ENCODE data around the gene OTUD5. TPM values are rescaled to one million over a fixed set of nuclear protein-coding genes. Genes with fewer than 3 reads are reported as not detected.
A peak's percentile ranks its signal among the peaks of the same experiment; 100 is the strongest.
"Not testable (repeated sequence)": the region's sequence is repeated elsewhere in the genome, so short reads cannot be mapped to it uniquely, and the experiment has no call there.

The OTUD5 gene
- total RNA-seq, 2 donors from 2014 or later: 50.3 to 56.5 TPM

GRCh38 chrX:48891402-48892288, 65.8 kb downstream of the OTUD5 start:
- Histone ChIP-seq H3K9ac (ENCODE audit: extremely low read depth, low read length, poor library complexity, severe bottlenecking) (no peak overlapping the region), H3K4me1 (ENCODE audit: control insufficient read depth, insufficient read depth, low read length) (no peaks in the 10 kb centered on the region), H3K4me3 (ENCODE audit: low read length) (peak overlapping the region; percentile 69), H3K36me3 (ENCODE audit: control insufficient read depth, insufficient read depth, low read length) (peaks cover 8% of the 10 kb centered on the region), H3K27ac (ENCODE audit: low read depth, low read length) (no peak overlapping the region), H3K9me3 (ENCODE audit: control insufficient read depth, low read length) (no peaks in the 10 kb centered on the region), H3K27me3 (ENCODE audit: control insufficient read depth, insufficient read depth, low read length, poor library complexity, severe bottlenecking) (no peaks in the 10 kb centered on the region)
- WGBS, 2 experiments (ENCODE audit: insufficient coverage in 1 of 2, insufficient read length in 1 of 2): 7 to 14% methylated on average over 6 to 49 of the region's 68 CpGs
- Mint-ChIP-seq H3K36me3 (ENCODE audit: low read depth) (peaks cover 12% of the 10 kb centered on the region), H3K27ac (no peak overlapping the region), H3K4me1 (no peaks in the 10 kb centered on the region), H3K9me3 (peaks cover 63% of the 10 kb centered on the region), H3K27me3 (ENCODE audit: insufficient read depth) (peaks cover 3% of the 10 kb centered on the region), H3K4me3 (peak overlapping the region; percentile 59)
- DNase-seq: peak; percentile 92
- peak; percentile 64 for TF ChIP-seq CTCF (conservative IDR thresholded peaks at IDR 0.05)

GRCh38 chrX:48890934-48891401, 66.4 kb downstream of the OTUD5 start:
- Mint-ChIP-seq H3K4me3 (peak overlapping the region; percentile 59), H3K36me3 (ENCODE audit: low read depth) (peaks cover 8% of the 10 kb centered on the region), H3K4me1 (no peaks in the 10 kb centered on the region), H3K9me3 (peaks cover 64% of the 10 kb centered on the region), H3K27me3 (ENCODE audit: insufficient read depth) (peaks cover 3% of the 10 kb centered on the region), H3K27ac (peak overlapping the region; percentile 40)
- no peak overlapping the region for H3K9ac ChIP-seq (ENCODE audit: extremely low read depth, low read length, poor library complexity, severe bottlenecking)
- no peaks in the 10 kb centered on the region for H3K27me3 ChIP-seq (ENCODE audit: control insufficient read depth, insufficient read depth, low read length, poor library complexity, severe bottlenecking)
- no peaks in the 10 kb centered on the region for H3K4me1 ChIP-seq (ENCODE audit: control insufficient read depth, insufficient read depth, low read length)
- DNase-seq: peak; percentile 66
- H3K27ac ChIP-seq (ENCODE audit: low read depth, low read length): no peak overlapping the region
- no peaks in the 10 kb centered on the region for H3K9me3 ChIP-seq (ENCODE audit: control insufficient read depth, low read length)
- H3K4me3 ChIP-seq (ENCODE audit: low read length): peak overlapping the region; percentile 69
- no peak for TF ChIP-seq CTCF (conservative IDR thresholded peaks at IDR 0.05)
- peaks cover 8% of the 10 kb centered on the region for H3K36me3 ChIP-seq (ENCODE audit: control insufficient read depth, insufficient read depth, low read length)
- WGBS, 2 experiments (ENCODE audit: insufficient coverage in 1 of 2, insufficient read length in 1 of 2): 3% methylated on average over 35 of the region's 35 CpGs; no CpG with 5 or more reads in 1 of the 2 experiments

- 40 to 44% methylated on average over 9 to 15 of the region's 15 CpGs for WGBS, 2 experiments (ENCODE audit: insufficient coverage in 1 of 2, insufficient read length in 1 of 2)
- Mint-ChIP-seq H3K27ac (peak overlapping the region; percentile 40), H3K36me3 (ENCODE audit: low read depth) (peaks cover 8% of the 10 kb centered on the region), H3K9me3 (peaks cover 60% of the 10 kb centered on the region), H3K4me1 (no peaks in the 10 kb centered on the region), H3K27me3 (ENCODE audit: insufficient read depth) (peaks cover 3% of the 10 kb centered on the region), H3K4me3 (peak overlapping the region; percentile 59)
- Histone ChIP-seq H3K9me3 (ENCODE audit: control insufficient read depth, low read length) (no peaks in the 10 kb centered on the region), H3K27me3 (ENCODE audit: control insufficient read depth, insufficient read depth, low read length, poor library complexity, severe bottlenecking) (no peaks in the 10 kb centered on the region), H3K36me3 (ENCODE audit: control insufficient read depth, insufficient read depth, low read length) (peaks cover 8% of the 10 kb centered on the region), H3K9ac (ENCODE audit: extremely low read depth, low read length, poor library complexity, severe bottlenecking) (no peak overlapping the region), H3K27ac (ENCODE audit: low read depth, low read length) (no peak overlapping the region), H3K4me3 (ENCODE audit: low read length) (peak overlapping the region; percentile 69), H3K4me1 (ENCODE audit: control insufficient read depth, insufficient read depth, low read length) (no peaks in the 10 kb centered on the region)
- no peak for DNase-seq
- TF ChIP-seq CTCF (conservative IDR thresholded peaks at IDR 0.05): no peak
Observed at GRCh38 chrX:48890296-48890925, 67.0 kb downstream of the OTUD5 start.

GRCh38 chrX:48886586-48886985, 70.8 kb downstream of the OTUD5 start:
- not testable (repeated sequence) for H3K36me3 ChIP-seq (ENCODE audit: control insufficient read depth, insufficient read depth, low read length); H3K27me3 Mint-ChIP-seq (ENCODE audit: insufficient read depth); H3K9me3 ChIP-seq (ENCODE audit: control insufficient read depth, low read length); H3K4me3 Mint-ChIP-seq; H3K4me3 ChIP-seq (ENCODE audit: low read length); H3K36me3 Mint-ChIP-seq (ENCODE audit: low read depth); H3K27ac Mint-ChIP-seq; H3K27me3 ChIP-seq (ENCODE audit: control insufficient read depth, insufficient read depth, low read length, poor library complexity, severe bottlenecking); H3K4me1 ChIP-seq (ENCODE audit: control insufficient read depth, insufficient read depth, low read length); H3K9ac ChIP-seq (ENCODE audit: extremely low read depth, low read length, poor library complexity, severe bottlenecking); DNase-seq; H3K27ac ChIP-seq (ENCODE audit: low read depth, low read length); H3K4me1 Mint-ChIP-seq
- WGBS, 2 experiments (ENCODE audit: insufficient coverage in 1 of 2, insufficient read length in 1 of 2): 86 to 95% methylated on average over 1 to 5 of the region's 5 CpGs
- H3K9me3 Mint-ChIP-seq: peaks cover 50% of the 10 kb centered on the region

All from endodermal cell (in vitro differentiated cells).